GM19463 (cell line): ENCODE measurements around the gene HDAC4.

Experiments
- ATAC-seq: cut with Tn5 transposase; IDR thresholded peaks from one replicate; pipeline ENCODE4 v1.9.1; 2021; ENCODE audit warnings: mild to moderate bottlenecking, moderate library complexity; ENCODE audit not compliant: unreplicated experiment

Gene HDAC4

DNA sequence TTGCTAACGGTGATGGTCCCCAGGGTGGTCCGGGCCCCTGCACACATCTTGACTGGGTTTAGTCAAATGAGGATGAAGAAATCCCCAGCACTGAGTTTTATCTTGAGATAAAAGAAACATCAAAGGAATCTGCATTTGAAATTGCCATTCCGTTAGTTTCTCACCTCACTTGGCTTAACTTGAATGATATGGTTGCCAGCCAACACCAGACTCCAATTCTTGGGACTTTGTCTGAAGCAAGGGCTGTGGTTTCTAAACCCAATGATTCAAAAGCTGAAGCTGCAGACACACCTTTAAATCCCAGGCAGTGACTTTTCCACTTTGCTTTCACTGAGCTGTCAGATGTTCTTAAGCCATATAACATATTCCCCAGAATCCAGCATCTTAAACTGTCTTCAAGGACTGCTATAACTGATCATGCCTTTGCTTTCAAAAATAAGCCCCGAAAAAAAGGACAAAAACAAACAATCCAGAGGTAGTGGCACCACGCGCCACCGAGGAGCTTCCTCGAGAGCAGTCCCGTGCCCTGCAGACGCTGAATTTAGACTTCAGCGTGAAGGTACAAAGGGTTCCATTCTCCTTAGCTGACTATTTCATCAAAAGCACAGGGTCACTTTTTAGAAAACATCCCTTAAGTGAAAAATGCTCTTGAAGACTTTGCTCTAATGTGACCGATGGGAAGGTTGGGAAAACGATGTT is 189.3 kb downstream of the HDAC4 start:
- no peak for ATAC-seq

GRCh38 chr2:239209783-239210182 is 191.0 kb downstream of the HDAC4 start:
- no peak for ATAC-seq

GRCh38 chr2:239208465-239209180 is 192.2 kb downstream of the HDAC4 start:
- ATAC-seq, result no peak

DNA sequence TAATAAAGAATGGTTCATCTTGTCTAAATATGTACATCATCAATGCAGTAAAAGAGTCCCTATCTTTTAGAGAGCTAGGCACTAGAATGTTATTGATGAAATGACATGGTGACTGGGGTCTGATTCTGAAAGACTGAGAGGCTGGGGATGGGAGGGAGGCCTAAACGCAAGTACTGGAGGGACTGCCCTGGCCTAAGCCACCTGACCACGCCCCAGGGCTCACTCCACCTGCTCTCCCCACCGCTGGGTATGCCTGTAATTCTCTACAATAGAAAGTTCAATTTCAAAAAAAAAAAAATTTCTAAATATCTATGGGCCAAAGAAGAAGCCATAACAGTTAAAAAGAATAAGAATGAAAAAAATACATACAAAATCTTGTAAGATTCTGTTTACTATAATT is 194.0 kb downstream of the HDAC4 start:
- ATAC-seq, result no peak

- ATAC-seq, result no peak
These were observed 194.8 kb downstream of the HDAC4 start for GRCh38 chr2:239206042-239206441.

GRCh38 chr2:239204876-239205468 is 195.8 kb downstream of the HDAC4 start:
- no peak for ATAC-seq

DNA sequence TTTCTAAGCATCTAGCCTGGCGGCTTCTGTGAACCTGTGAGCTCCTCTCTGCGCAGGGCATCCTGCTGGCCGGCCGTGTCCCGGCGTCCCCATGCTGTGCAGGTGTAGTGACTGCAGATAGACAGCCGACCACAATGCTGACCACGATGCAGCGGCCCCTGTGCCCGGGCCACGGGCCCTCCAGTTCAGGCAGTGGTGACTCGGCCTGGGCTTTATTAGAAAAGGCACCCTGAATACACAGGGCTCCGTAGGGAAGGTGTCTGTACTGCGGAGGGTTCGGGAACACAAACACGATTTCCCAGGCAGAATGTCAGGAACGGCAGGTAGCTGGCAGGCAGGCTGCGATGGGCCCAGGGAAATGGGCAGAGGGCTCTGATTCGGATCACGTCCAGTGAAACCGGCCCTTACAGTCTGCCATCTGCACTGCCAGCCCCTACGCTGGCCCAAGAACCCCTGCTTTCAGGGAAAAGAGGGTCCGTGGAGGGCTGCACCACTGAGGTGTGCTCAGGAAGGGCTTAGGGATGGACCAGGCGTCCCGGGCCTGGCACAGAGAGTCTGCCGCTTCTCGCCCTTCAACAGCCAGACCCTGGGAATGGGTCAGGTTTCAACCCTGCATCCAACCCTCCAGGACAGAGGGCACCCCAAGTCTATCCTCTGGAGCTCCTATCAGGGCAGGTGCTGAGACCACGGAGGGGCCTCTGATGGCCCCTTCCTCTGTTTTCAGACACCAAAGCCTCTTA is 196.5 kb downstream of the HDAC4 start:
- no peak for ATAC-seq

DNA sequence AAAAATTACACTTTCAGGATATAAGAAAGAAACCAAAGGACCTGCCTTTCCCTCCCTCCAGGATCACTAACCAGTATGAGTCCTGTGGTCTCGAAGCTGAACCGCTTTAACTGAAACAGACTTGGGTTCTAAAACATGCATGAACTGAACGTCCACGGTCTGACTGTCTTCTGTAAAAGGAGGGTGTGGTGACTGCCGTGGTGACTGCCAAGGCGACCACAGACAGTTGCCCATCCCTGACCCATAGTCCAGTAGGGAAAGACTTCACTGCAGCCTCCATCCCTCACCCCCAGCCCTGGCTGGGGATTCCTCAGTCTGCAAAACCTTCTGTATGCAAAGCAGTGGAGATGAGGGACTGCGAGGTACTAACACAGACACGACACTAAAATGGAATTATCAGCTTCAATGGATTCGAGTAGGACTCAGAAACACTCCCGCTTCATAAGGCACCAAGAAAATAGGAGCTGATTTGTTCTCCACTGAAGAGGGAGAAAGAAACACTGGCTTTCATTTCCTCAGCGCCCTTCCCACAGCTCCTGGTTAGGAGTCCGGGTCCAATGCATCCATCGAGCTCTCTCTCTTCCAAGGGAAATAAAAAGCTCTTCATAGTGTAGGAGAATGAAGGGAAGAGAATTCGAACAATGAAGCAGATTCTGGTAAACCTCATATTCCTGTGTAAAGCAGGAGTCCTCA is 197.2 kb downstream of the HDAC4 start:
- no peak for ATAC-seq

DNA sequence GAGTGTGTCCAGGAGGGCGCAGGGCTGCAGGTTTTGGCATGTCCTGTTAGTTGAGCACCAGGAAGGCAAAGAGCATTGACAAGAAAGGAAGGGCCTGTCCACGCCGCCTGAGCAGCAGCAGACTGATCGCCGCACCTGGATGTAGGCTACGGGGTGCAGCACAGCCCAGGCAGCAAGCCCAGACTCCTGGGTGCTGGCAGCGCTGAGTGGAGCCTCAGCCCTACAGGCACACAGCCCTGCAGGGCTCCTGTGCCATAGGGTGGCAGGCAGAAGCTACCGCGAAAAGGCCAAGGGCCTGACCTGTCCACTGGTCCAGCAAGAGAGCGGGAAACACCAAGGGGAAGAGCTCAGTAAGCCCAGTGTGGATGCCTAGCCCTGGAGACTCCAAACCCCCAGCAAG is 198.0 kb downstream of the HDAC4 start:
- ATAC-seq, result no peak

- no peak for ATAC-seq
These were observed 198.5 kb downstream of the HDAC4 start for GRCh38 chr2:239202343-239202742.

GRCh38 chr2:239201884-239202283 is 198.9 kb downstream of the HDAC4 start:
- ATAC-seq, result no peak

DNA sequence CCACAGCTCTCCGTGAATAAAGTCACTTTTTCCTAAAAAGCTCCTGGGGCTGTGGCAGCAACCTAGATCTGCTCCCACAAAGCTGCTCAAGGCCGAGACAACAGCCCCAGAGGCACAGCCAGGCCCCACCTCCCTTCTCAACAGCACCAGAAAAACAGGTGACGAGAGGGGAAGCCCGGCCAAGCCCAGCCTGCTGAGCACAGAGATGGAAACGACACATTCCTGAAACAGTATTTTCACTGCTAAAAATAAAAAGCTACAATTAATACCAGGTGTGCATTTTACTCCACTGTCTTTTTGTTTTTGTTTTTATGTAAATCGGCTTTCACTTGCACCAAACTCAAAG is 199.3 kb downstream of the HDAC4 start:
- no peak for ATAC-seq

GRCh38 chr2:239200646-239201530 is 199.9 kb downstream of the HDAC4 start:
- no peak for ATAC-seq

DNA sequence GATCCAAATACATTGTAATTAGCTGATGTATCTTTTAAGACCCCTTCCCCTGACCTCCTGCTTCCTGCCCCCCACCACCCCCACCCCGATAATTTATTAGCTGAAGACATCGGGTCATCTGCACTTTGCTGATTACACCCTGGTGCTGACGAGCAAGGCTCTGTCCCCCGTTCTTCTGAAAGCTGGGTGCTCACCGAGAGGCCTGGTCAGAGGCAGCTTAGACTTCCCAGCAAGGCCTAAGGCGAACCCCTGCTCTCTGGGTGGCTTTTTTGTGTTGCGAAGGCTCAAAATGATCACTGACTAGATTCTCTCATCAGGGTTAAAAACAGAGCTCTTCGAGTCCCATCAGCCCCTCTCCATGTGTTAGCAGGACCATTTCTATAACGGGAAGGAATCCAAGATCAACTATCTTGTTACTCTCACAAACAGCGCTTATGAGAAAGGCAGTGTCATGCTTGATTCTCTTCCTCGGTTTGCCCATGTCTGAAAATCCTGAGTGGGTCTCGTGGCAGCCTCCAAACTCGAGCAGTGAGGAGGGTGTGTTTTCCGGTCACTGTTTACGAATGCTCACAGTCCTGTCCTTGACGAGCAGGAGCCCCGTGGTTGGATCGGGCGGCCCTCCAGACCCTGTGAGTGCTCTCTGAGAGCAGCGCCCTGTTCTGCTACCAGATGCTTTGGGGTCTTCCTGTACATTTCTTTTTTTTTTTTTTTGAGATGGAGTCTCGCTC is 201.6 kb downstream of the HDAC4 start:
- no peak for ATAC-seq

DNA sequence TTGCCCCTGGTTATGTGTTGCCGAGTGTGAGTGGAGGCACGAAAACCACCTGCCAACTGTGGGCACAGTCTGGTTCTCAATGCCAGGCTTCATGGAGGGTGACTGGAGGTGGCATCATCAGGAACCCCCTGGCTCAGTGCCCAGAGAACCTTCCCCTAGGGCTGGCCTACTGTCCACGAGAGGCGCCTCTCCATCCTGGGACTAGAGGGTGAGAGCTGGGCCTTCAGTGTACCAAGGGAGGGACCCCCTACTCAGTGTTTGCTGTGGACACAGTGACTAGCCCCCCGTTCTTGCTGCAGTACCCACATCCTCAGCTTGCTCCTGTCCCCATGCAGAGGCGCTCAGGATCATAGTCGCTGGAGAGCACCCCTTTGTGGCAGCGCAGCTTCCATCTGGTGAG is 202.6 kb downstream of the HDAC4 start:
- no peak for ATAC-seq

- no peak for ATAC-seq
These were observed 203.7 kb downstream of the HDAC4 start for GRCh38 chr2:239197146-239197545.

GRCh38 chr2:239196474-239197021 is 204.3 kb downstream of the HDAC4 start:
- ATAC-seq, result no peak

DNA sequence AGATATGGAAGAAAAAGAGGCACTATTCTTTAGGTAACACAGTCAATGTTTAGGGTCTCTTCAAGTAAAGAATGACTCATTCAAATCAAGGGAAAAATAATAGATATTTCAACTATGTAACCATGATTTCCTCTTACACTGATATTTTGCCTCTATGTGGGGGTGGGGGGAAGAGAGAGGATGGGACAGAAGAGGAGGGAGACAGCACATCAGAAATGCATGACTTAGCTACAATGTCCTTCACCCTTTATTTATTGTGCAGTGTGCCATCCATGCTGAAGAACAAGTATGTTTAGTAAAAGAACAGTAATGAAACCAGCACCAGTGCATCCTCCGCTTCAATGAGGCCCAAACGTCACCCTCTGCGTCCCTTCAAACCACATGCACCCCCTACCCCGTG is 204.8 kb downstream of the HDAC4 start:
- no peak for ATAC-seq

DNA sequence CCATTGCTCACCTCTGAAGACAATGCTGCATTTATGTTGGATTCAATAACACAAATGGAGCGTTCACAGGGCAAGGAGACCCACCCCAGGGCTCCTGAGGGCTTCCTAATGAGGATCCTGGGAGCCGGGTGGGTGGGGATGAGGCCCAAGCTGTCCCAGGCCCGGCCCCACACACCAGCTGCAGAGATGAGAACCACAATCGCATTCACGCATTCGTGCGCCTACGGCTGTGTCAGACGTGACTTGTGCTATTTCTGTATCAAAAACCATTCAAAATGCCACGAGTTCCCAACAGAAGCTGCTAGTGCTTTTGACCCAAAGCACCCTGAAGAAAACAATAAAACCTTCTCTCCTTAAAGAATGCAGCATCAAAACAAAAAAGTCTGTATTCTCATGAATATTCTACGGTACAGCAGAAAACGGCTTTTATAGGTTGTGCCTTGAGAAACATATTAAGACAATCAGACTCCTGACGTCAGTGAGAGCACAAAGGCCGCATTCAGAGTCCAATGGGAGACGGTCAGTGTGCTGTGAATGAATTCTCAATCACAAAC is 205.4 kb downstream of the HDAC4 start:
- ATAC-seq, result no peak
